WTC11 (cell line): ENCODE measurements around the gene TWF2.

ENCODE experiments used
- CREB1 ChIP-seq: sonication (generic); formaldehyde crosslinking; IDR thresholded peaks from 2 replicates; pipeline ENCODE4 v1.8.0; 2023; ENCODE audit warnings: mild to moderate bottlenecking, missing genetic modification reagents
- ETV6 ChIP-seq: sonication (generic); formaldehyde crosslinking; IDR thresholded peaks from 2 replicates; pipeline ENCODE4 v1.8.1; 2022; ENCODE audit warnings: mild to moderate bottlenecking, missing genetic modification reagents
- GABPB1 ChIP-seq: sonication (generic); formaldehyde crosslinking; IDR thresholded peaks from 2 replicates; pipeline ENCODE4 v1.8.1; 2023; ENCODE audit warnings: mild to moderate bottlenecking, missing genetic modification reagents
- JAZF1 ChIP-seq: fragments of 250-450 bp; sonication (Bioruptor Pico); IDR thresholded peaks from 2 replicates; pipeline ENCODE4 v1.9.0; 2021; ENCODE audit warnings: moderate library complexity, mild to moderate bottlenecking, inconsistent platforms
- USF2 ChIP-seq: sonication (generic); formaldehyde crosslinking; IDR thresholded peaks from 2 replicates; pipeline ENCODE4 v1.8.1; 2023; ENCODE audit warnings: mild to moderate bottlenecking, missing genetic modification reagents, moderate library complexity
- ZBTB43 ChIP-seq: sonication (generic); formaldehyde crosslinking; IDR thresholded peaks from 2 replicates; pipeline ENCODE4 v1.8.1; 2023; ENCODE audit warnings: mild to moderate bottlenecking, missing genetic modification reagents
- ZNF121 ChIP-seq: sonication (generic); formaldehyde crosslinking; IDR thresholded peaks from 2 replicates; pipeline ENCODE4 v1.8.0; 2023; ENCODE audit warnings: missing genetic modification reagents
- ZNF416 ChIP-seq: fragments of 250-450 bp; sonication (Bioruptor Pico); IDR thresholded peaks from 2 replicates; pipeline ENCODE4 v1.9.0; 2021; ENCODE audit warnings: mild to moderate bottlenecking, inconsistent platforms
- TF ChIP-seq, protein P1 (sequence below): fragments of 200-600 bp; IDR thresholded peaks from 2 replicates; pipeline ENCODE4 v1.8.0; 2022; ENCODE audit warnings: antibody characterized with exemption
- TF ChIP-seq, protein P2 (sequence below): sonication (generic); formaldehyde crosslinking; IDR thresholded peaks from 2 replicates; pipeline ENCODE4 v1.8.1; 2023; ENCODE audit warnings: mild to moderate bottlenecking, missing genetic modification reagents, moderate library complexity

DNA sequence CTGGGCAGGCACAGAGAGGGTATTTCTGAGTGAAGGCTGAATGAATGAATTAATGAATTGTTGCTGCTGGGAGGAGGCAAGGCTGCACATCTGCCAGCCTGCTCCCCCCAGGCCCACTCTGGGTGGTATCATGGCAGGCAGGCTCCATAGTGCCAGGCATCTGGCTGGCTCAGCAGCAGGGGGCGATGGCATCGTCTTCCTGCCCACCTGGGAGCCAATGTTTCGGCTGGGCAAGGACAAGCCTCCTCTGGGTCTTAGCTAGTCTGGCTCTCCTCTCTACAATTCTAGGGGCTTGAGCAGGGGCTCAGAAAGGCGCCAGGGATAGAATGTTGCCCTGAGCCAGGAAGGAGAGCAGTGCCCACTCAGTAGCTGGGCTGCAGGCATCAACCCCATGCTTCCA, 11.8 kb downstream of the TWF2 start:
- TF ChIP-seq ZBTB43 (CRISPR knock-in tag): no peak
- TF ChIP-seq, protein P1, sequence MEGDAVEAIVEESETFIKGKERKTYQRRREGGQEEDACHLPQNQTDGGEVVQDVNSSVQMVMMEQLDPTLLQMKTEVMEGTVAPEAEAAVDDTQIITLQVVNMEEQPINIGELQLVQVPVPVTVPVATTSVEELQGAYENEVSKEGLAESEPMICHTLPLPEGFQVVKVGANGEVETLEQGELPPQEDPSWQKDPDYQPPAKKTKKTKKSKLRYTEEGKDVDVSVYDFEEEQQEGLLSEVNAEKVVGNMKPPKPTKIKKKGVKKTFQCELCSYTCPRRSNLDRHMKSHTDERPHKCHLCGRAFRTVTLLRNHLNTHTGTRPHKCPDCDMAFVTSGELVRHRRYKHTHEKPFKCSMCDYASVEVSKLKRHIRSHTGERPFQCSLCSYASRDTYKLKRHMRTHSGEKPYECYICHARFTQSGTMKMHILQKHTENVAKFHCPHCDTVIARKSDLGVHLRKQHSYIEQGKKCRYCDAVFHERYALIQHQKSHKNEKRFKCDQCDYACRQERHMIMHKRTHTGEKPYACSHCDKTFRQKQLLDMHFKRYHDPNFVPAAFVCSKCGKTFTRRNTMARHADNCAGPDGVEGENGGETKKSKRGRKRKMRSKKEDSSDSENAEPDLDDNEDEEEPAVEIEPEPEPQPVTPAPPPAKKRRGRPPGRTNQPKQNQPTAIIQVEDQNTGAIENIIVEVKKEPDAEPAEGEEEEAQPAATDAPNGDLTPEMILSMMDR: no peak
- TF ChIP-seq GABPB1 (CRISPR knock-in tag): no peak
- TF ChIP-seq JAZF1: no peak
- TF ChIP-seq, protein P2, sequence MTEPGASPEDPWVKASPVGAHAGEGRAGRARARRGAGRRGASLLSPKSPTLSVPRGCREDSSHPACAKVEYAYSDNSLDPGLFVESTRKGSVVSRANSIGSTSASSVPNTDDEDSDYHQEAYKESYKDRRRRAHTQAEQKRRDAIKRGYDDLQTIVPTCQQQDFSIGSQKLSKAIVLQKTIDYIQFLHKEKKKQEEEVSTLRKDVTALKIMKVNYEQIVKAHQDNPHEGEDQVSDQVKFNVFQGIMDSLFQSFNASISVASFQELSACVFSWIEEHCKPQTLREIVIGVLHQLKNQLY (CRISPR knock-in tag): no peak
- no peak for TF ChIP-seq ZNF416 (CRISPR knock-in tag)
- TF ChIP-seq ETV6 (CRISPR knock-in tag): no peak
- no peak for TF ChIP-seq USF2 (CRISPR knock-in tag)
- no peak for TF ChIP-seq ZNF121 (CRISPR knock-in tag)
- TF ChIP-seq CREB1 (CRISPR knock-in tag): no peak
